Rectal smooth muscle tissue (tissue), 1 donor: Measurements from ENCODE around the gene MFRP.

Experiments
- H3K27ac ChIP-seq: one replicate; pipeline ENCODE4 v1.7.0; 2013; ENCODE audit warnings: low read depth, low read length, inconsistent platforms
- H3K27me3 ChIP-seq: one replicate; pipeline ENCODE4 v1.7.0; 2013; ENCODE audit warnings: low read length; ENCODE audit not compliant: control insufficient read depth, insufficient read depth
- H3K36me3 ChIP-seq: one replicate; pipeline ENCODE4 v1.7.0; 2013; ENCODE audit warnings: low read length; ENCODE audit not compliant: control insufficient read depth, insufficient read depth
- H3K4me1 ChIP-seq: one replicate; pipeline ENCODE4 v1.7.0; 2013; ENCODE audit warnings: low read length; ENCODE audit not compliant: control insufficient read depth, insufficient read depth
- H3K4me3 ChIP-seq: one replicate; pipeline ENCODE4 v1.7.0; 2013; ENCODE audit warnings: low read length
- H3K9ac ChIP-seq: one replicate; pipeline ENCODE4 v1.7.0; 2013; ENCODE audit warnings: low read length

MFRP gene

DNA sequence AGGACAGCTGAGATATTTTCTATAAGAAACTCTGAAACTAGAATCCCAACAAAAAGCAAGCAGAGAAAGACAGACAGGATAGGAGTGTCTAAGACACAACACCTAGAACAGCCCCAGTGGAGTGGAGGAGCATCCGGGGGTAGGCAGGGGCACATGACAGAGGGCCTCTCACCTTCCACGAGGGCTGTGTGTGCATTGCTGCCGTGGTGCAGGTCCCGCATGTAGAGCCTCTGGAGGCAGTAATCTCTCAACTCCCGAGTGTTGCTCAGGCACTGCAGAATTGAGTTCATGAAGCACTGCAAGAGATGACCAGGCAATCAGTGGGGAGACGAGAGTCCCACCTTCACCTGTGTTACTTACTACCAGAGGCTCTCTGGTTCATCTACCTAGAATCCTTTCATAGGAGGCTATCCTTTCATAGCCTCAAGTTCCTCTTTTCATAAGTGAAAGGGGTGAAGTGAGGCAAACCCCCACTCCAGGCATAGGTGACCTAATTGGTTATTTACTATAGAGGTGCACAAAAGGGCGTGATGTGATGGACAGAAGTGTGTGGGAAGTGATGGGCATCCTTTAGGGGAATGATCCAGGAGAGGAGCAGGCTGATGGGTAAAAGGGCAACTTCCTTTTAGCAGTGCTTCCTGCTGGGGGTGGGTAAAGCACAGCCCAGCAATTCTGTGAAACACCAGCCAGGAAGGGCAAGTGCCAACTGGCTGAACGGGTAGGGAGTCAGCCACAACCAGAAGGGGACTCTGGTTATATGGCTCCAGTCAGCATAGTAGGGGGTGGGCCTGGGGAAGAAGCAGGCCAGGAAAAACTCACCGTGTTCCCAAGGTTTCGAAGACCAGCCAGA lies 13.1 kb upstream of the MFRP start:
- H3K9ac ChIP-seq = no peak overlapping the region
- H3K36me3 ChIP-seq = peaks cover 3% of the 10 kb centered on the region
- H3K27me3 ChIP-seq = no peaks in the 10 kb centered on the region
- H3K4me3 ChIP-seq = no peak overlapping the region
- peaks cover 3% of the 10 kb centered on the region for H3K4me1 ChIP-seq
- H3K27ac ChIP-seq = no peak overlapping the region

DNA sequence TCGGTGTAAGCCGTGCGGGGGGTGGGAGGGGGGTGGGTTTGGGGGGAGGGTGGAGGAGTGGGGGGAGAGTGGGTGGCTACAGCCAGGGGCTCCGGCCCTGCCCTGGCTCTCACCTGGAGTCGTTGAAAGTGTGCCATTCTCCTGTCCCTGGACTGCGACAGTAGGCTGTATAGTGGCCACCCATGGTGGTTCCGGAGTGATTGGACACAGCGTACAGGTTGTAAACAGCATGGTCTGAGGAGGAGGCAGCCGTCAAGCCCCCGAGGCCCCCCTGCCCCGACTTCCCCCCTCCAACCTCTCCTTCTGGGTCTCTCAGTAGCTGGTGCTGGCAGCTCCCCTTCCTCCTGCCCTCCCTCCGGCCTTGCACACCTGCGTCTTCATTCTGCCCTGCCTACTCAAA lies 10.6 kb upstream of the MFRP start:
- H3K27me3 ChIP-seq = no peaks in the 10 kb centered on the region
- no peak overlapping the region for H3K27ac ChIP-seq
- no peaks in the 10 kb centered on the region for H3K4me1 ChIP-seq
- H3K4me3 ChIP-seq = peak overlapping the region; percentile 65
- H3K9ac ChIP-seq = no peak overlapping the region
- peaks cover 3% of the 10 kb centered on the region for H3K36me3 ChIP-seq

DNA sequence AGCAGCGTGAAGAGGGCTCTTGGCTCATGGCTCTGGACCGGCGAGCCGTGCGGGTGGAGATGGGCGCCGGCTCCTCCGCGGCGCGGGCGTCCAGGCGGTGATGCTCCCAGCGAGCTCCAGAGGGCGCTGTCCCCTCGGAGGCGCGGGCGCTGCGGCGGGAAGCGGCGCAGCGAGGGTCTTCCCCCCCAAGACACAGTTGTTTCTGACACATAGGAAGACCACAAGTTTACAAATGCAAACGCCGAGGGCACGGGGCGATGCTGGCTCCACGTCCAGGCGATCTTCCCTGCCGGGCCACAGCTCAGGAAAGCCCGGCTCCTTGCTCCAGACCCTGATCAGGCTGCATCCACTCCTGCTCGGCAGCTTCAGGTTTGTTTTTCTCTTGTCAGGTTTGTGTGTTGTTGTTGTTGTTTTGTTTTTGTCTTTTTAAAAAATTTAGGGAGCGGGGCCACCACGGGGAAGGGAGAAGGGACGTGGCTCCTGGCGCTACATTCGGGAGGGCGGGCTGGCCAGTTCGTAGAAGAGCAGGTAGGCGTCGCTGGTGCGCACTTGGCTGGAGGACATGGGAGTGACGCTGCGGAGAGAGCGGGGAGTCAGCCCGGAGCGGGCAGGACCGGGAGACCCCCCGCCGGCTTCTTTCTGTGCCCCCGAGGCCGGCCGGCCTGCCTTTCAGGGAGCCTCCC lies 10.0 kb upstream of the MFRP start:
- no peak overlapping the region for H3K27ac ChIP-seq
- H3K4me3 ChIP-seq = peak overlapping the region; percentile 65
- peaks cover 3% of the 10 kb centered on the region for H3K36me3 ChIP-seq
- peak overlapping the region; percentile 5 for H3K9ac ChIP-seq
- no peaks in the 10 kb centered on the region for H3K4me1 ChIP-seq
- no peaks in the 10 kb centered on the region for H3K27me3 ChIP-seq

DNA sequence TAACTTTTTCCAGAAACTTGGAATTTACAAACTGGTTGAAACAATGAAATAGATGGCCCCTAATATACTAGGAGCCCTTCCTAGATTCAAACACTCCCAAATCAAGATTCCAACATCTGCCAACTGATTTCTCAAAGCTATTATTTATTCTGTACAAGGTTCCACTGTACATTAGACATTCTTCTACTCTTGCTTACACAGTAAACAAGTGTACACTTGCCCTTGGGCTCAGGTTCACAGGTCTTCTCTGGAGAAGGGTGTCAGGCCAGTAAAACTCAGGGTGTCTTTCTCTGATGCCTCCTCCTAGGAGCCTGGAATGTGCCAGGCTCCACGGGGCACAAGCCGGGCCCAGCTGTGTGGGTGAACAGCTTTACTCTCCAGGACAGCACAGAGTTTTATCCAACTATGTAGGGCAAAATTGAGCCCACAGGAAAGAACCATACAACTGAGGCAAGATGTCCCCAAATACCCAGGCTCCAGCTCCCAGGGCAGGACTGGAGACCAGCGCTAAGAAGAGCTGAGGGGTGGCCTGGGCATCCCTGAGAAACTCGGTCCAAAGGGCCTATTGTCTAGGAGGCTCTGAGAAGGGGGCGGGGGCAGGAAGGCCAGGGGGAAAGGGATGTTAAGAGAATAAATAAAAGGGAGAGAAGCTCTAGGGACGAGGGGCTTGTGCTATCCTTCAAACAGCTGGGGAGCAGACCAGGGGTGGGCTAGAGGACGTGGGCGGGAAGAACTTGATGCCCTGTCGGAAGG lies 8.8 kb upstream of the MFRP start:
- peaks cover 3% of the 10 kb centered on the region for H3K36me3 ChIP-seq
- H3K4me1 ChIP-seq = no peaks in the 10 kb centered on the region
- H3K9ac ChIP-seq = no peak overlapping the region
- no peak overlapping the region for H3K4me3 ChIP-seq
- H3K27me3 ChIP-seq = no peaks in the 10 kb centered on the region
- H3K27ac ChIP-seq = no peak overlapping the region

DNA sequence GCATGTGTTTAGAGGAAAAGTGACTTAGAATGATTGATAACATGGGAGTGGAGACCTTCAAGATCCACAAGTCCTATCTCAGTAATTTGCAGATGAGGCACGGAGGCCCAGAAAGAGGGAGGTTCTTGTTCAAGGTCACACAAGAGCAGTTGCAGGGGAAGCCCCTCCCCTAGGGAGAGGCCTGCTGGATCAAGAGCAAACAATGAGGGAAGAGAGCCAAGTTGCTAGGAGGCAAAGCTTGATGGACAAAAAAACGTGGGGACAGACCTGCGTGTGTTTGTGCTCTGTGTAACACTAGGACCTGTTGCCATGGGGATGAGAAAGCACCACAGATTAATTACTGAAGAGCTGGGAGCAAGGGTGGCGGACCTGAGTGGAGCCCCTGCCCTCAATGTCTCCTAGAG lies 6.4 kb upstream of the MFRP start:
- H3K9ac ChIP-seq = no peak overlapping the region
- no peaks in the 10 kb centered on the region for H3K36me3 ChIP-seq
- no peak overlapping the region for H3K27ac ChIP-seq
- no peak overlapping the region for H3K4me3 ChIP-seq
- H3K27me3 ChIP-seq = no peaks in the 10 kb centered on the region
- H3K4me1 ChIP-seq = no peaks in the 10 kb centered on the region

DNA sequence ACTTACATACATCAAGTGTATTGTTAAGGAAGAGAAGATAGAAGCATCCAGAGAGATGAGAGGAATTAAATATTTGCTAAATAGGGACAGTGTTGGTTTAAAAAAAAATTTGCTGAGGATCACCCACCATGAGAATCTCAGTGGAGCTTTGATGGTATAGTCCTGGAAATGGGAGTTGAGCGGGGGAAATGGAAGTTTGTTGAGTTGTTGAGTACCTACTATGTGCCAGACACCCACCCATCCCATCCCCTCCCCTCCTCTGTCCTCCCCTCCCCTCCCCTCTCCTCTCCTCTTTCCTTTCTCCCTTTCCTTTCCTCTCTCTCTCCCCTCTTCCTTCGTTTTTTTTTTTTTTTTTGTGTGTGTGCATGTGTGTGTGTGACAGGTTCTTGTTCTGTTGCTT lies 4.7 kb upstream of the MFRP start:
- Histone ChIP-seq H3K27me3 (no peaks in the 10 kb centered on the region), H3K4me3 (no peak overlapping the region), H3K36me3 (no peaks in the 10 kb centered on the region), H3K4me1 (no peaks in the 10 kb centered on the region), H3K27ac (no peak overlapping the region), H3K9ac (no peak overlapping the region)

DNA sequence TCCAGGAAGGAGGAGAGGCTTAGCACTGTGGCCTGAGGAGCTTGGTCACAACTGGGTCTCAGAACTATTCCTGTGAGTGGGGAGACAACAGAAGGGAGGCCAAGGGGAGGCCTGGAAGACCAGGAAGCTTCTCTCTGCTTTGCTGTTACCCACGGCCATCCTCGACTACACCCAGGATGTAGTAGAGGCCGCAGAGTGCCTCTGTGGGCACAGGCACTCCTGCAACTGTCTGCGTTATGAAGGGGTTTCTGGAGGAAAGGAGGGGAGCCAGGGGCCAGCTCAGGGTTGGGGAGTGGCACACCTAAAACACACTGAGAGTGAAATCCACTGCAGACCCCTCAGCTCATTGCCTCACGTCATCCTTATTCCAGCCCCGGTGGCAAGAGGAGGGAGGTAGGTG lies 3.8 kb upstream of the MFRP start:
- no peak overlapping the region for H3K9ac ChIP-seq
- H3K36me3 ChIP-seq = no peaks in the 10 kb centered on the region

DNA sequence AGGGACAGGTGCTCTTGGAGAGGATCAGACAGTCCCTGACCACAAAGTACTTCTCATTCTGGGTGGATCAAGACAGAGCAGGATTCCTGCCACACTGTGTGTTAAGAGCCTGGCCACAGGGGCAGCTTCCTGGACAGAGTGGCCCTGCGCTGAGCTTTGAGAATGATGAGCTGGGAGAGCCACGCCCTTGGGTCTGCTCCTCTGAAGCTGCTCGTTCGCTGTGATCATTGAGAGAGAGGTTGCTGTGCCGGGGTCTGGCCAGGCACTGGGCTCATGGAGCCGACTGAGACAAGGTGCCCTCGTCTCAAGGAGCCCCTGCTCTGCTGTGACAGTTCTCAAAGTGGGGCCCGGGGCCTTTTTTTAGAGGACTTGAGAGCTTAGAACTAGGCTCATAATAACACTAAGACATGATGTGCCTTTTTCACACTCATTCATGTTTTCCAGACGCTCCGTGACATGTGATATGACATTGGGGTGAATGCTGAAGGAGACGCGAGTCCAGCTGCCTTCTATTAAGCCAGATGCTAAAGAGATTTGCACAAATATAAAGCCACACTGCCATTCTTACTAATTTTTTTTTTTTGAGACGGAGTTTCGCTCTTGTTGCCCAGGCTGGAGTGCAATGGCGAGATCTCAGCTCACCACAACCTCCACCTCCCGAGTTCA lies 1.6 kb upstream of the MFRP start:
- H3K36me3 ChIP-seq = no peaks in the 10 kb centered on the region
- peaks cover 8% of the 10 kb centered on the region for H3K27me3 ChIP-seq
- no peak overlapping the region for H3K9ac ChIP-seq
- no peaks in the 10 kb centered on the region for H3K4me1 ChIP-seq
- no peak overlapping the region for H3K27ac ChIP-seq
- no peak overlapping the region for H3K4me3 ChIP-seq

More for the DNA sequence above, 3.8 kb upstream of the MFRP start:
- Histone ChIP-seq H3K4me1 (no peaks in the 10 kb centered on the region), H3K27me3 (no peaks in the 10 kb centered on the region), H3K27ac (no peak overlapping the region), H3K4me3 (no peak overlapping the region)

DNA sequence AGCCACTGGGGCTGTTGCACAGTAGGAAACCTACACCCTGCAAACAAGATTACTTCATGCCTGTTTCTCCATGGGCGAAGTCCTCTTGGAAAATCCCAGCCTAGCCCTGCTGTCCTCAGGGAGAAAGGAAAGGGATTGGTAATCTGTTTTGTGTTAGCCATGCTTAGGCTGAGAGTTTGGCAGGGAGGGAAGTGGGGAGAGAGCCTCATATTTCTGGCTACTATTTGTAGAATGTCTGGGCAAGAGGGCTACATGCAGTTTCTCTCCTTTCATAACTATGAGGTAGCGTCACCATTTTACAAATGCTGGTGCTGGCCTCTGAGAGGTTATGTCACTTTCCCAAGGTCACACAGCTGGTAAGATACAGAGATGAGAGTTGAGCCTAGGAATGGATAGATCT lies 737 bp upstream of the MFRP start:
- no peak overlapping the region for H3K9ac ChIP-seq
- no peak overlapping the region for H3K4me3 ChIP-seq
- no peak overlapping the region for H3K27ac ChIP-seq

DNA sequence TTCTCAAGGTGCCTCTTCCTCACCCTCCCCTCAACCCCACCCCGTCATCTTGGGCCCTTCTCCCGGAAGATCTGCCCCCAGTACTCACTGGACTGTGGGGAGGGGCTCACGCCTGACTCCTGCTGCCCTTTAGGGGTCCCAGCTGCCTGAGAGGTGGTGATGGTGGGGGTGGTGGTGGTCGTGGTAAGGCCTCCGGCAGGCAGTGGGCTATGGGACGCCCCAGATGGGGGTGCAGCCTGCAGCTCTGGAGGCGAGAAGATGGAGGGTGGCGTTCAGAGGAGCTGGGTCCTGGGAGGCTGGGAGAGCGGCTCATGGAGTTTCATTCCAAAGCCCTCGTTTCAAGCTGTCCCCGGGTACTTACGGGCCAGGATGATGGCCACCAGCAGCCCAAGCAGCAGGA lies 820 bp downstream of the MFRP start:
- peaks cover 16% of the 10 kb centered on the region for H3K27me3 ChIP-seq
- no peak overlapping the region for H3K27ac ChIP-seq
- H3K9ac ChIP-seq = no peak overlapping the region
- no peaks in the 10 kb centered on the region for H3K36me3 ChIP-seq
- no peak overlapping the region for H3K4me3 ChIP-seq
- peaks cover 6% of the 10 kb centered on the region for H3K4me1 ChIP-seq

More for the DNA sequence above, 737 bp upstream of the MFRP start:
- Histone ChIP-seq H3K4me1 (no peaks in the 10 kb centered on the region), H3K36me3 (no peaks in the 10 kb centered on the region), H3K27me3 (peaks cover 8% of the 10 kb centered on the region)

DNA sequence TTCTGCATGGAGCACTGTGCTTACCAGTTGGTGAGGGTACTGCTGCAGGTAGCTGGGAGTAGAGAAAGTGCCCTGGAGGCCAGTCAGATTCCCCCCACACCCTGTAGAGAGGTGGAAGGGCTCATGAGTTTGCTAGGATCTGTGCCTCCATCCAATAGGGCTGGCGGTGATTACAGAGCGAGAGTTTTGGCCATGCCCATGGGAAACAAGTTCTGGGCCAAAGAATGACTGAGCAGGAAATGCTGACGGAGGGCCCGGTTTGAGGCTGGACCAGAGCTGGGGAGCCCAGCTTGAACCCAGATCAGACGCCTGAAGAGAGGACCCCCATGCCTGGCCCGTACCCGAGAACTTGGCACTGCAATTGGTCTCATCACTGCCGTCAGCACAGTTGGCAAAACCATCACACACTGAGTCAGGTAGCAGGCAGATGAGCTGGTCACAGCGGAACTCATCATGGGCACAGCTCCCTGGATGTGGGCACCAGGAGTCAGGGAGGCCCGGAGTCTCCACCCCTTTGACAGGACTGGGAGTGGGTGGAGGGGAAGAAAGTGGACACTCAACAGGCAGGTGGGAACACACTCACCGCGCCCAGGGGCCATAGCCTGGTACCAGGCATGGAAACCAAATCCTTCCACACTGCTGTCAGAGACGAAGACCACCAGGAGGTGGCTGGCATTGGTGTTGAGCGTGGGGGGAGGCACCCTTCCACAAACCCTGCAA lies 2.1 kb downstream of the MFRP start:
- Histone ChIP-seq H3K27me3 (peaks cover 19% of the 10 kb centered on the region), H3K36me3 (no peaks in the 10 kb centered on the region), H3K9ac (no peak overlapping the region), H3K27ac (no peak overlapping the region), H3K4me1 (peaks cover 7% of the 10 kb centered on the region), H3K4me3 (no peak overlapping the region)
